GM21381 (cell line): ENCODE results near the gene LPAR6.

Source experiments
- ATAC-seq: cut with Tn5 transposase; IDR thresholded peaks from one replicate; pipeline ENCODE4 v1.9.1; 2021; ENCODE audit warnings: mild to moderate bottlenecking, moderate library complexity; ENCODE audit not compliant: unreplicated experiment

LPAR6 gene

DNA sequence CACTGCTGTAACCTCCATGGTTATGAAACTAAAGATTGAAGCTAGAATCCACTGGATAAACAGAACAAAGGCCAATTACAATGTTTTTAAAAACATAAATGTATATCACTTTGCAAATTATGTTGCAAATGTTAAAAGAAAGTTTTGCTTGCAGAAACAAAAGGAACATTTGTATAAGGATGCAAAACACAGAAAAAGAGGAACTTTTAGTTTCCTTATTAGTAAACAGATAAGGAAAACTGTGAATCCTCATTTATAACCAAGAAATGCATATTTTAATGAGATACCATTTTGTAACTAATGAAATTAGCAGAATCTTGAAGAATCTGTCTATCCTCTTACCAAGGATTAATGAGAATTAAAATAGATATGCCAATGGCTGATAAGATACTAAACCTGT is 32.3 kb downstream of the LPAR6 start:
- no peak for ATAC-seq

DNA sequence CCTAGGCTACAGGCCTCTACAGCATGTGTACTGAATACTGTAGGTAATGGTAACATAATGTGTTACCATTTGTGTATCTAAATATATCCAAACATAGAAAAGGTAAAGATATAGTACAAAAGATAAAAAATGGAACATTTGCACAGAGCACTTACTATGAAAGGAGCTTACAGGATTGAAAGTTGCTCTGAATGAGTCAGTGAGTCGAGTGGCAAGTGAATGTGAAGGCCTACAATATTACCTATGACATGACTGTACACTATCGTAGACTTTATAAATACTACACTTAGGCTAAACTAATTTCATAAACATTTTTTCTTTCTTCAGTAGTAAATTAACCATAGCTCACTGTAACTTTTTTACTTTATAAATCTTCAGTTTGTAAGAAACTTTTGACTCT is 35.1 kb downstream of the LPAR6 start:
- no peak for ATAC-seq

DNA sequence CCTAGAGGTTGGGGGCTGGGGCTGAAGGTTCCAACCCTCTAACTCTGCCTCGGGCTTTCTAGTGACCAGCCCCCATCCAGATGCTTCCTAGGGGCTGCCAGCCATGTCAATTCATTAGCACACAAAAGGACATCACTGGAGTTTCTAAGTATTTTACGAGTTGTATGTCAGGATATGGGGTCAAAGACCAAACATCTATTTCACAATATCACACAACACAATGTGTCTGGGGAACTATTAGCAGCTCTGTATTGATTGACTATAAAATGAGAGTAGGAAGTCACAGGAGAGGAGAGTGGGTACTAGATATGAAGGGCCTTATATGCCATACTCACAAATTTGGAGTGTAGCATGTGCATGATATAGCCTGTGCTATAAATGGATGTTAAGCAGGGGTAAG is 42.1 kb downstream of the LPAR6 start:
- ATAC-seq = no peak

DNA sequence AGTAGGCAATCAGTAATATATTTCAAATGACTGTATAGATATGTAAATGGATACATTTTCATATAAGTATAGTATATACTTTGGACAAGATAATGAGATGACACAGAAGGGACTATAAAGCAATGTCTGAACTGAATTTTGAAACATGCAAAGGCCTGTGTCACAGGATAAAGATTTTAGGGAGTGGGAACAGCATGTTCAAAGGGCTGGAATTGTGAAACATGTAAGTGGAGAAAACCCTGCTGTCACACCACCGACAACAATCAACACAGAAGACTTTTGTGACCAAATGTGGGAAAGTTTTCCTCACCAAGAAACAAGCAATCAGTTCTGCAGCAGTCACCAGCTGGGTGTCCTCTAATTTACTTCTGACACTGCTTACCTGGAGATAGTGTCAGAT is 42.9 kb downstream of the LPAR6 start:
- no peak for ATAC-seq
